Measurements from ENCODE around the gene SNRPA1.

- TF ChIP-seq TCF12 (IDR thresholded peaks at IDR 0.05; ENCODE audit: low read depth) (no peak), CREB1 (IDR thresholded peaks at IDR 0.05; ENCODE audit: low read depth) (no peak), NFIC (IDR thresholded peaks at IDR 0.05) (no peak), ZBTB7A (IDR thresholded peaks at IDR 0.05; ENCODE audit: low read depth) (no peak), YY1 (IDR thresholded peaks at IDR 0.05; ENCODE audit: low read depth) (no peak), REST (IDR thresholded peaks at IDR 0.05; ENCODE audit: low read depth) (no peak), EP300 (IDR thresholded peaks at IDR 0.05; ENCODE audit: borderline replicate concordance) (no peak), RAD21 (IDR thresholded peaks at IDR 0.05; ENCODE audit: low read depth) (no peak), MAX (IDR thresholded peaks at IDR 0.05) (no peak)
These were observed 20.0 kb downstream of the SNRPA1 start for GRCh38 chr15:101275018-101275417.

All from Ishikawa (cell line).